GM12872 (cell line): ENCODE measurements around the gene PTGS1.

Experiments
- CTCF ChIP-seq: IDR thresholded peaks from 3 replicates; pipeline ENCODE4 v1.5.1; 2011; ENCODE audit warnings: low read depth, mild to moderate bottlenecking, low read length, moderate library complexity; ENCODE audit not compliant: insufficient read depth

PTGS1 gene

GRCh38 chr9:122332644-122333043, 38.2 kb upstream of the PTGS1 start:
- TF ChIP-seq CTCF = no peak

- no peak for TF ChIP-seq CTCF
Measured at GRCh38 chr9:122333169-122333808, 37.5 kb upstream of the PTGS1 start.

GRCh38 chr9:122334916-122335315, 35.9 kb upstream of the PTGS1 start:
- TF ChIP-seq CTCF = no peak

- no peak for TF ChIP-seq CTCF
Measured at GRCh38 chr9:122336189-122336588, 34.6 kb upstream of the PTGS1 start.

- TF ChIP-seq CTCF = no peak
Measured at GRCh38 chr9:122336866-122337555, 33.8 kb upstream of the PTGS1 start.

- no peak for TF ChIP-seq CTCF
Measured at GRCh38 chr9:122337556-122337929, 33.3 kb upstream of the PTGS1 start.

- no peak for TF ChIP-seq CTCF
Measured at GRCh38 chr9:122338536-122338935, 32.3 kb upstream of the PTGS1 start.
